Activated B cell treated with CpG ODN at 0.5 μM for 24 hours (primary cell): ENCODE data around the gene LBHD2. TPM values are rescaled to one million over a fixed set of nuclear protein-coding genes. Genes with fewer than 3 reads are reported as not detected.

ENCODE experiments used
- ATAC-seq: fragments of 200-7000 bp; cut with Tn5 transposase; one replicate; pipeline ENCODE4 v1.10.0; 2021; ENCODE audit warnings: low read depth, mild to moderate bottlenecking, moderate library complexity
- CTCF ChIA-PET: fragments of 350-600 bp; sonication (Branson Sonifier 250); formaldehyde crosslinking; loops from one replicate; lab custom pipeline; 2021; ENCODE audit warnings: antibody characterized with exemption; lab: Charles Lee
- POLR2A ChIA-PET: fragments of 350-600 bp; sonication (Branson Sonifier 250); formaldehyde crosslinking; loops from one replicate; lab custom pipeline; 2021; ENCODE audit warnings: antibody characterized with exemption; lab: Charles Lee
- DNase-seq: peaks from one replicate; pipeline ENCODE4 v3.0.0; 2022
- H3K27ac Mint-ChIP-seq: one replicate; pipeline ENCODE4 v1.8.0; 2020; ENCODE audit warnings: mixed read lengths
- H3K27me3 Mint-ChIP-seq: one replicate; pipeline ENCODE4 v1.8.0; 2021; ENCODE audit warnings: mixed read lengths
- H3K36me3 Mint-ChIP-seq: one replicate; pipeline ENCODE4 v1.8.0; 2021; ENCODE audit warnings: low read depth, mixed read lengths
- H3K4me1 Mint-ChIP-seq: one replicate; pipeline ENCODE4 v1.8.0; 2021; ENCODE audit warnings: mixed read lengths
- H3K4me3 Mint-ChIP-seq: one replicate; pipeline ENCODE4 v1.8.0; 2020; ENCODE audit warnings: mild to moderate bottlenecking, mixed read lengths
- H3K9me3 Mint-ChIP-seq: one replicate; pipeline ENCODE4 v1.8.0; 2020; ENCODE audit warnings: mixed read lengths
- CTCF ChIP-seq: fragments of 200-600 bp; IDR thresholded peaks from one replicate; pipeline ENCODE4 v1.8.0; 2022; ENCODE audit warnings: antibody characterized with exemption, mild to moderate bottlenecking
- intact Hi-C: fragments of 100-400 bp; cut with micrococcal nuclease; formaldehyde crosslinking; loops from one replicate; pipeline ENCODE4 v1.15.1; 2024
- total RNA-seq: library from RNA; stranded (reverse); gene quantifications from 2 replicates; pipeline ENCODE4 v1.2.3, GENCODE V29; 2022

Gene LBHD2
- total RNA-seq, 1 donor from 2014 or later = not detected

DNA sequence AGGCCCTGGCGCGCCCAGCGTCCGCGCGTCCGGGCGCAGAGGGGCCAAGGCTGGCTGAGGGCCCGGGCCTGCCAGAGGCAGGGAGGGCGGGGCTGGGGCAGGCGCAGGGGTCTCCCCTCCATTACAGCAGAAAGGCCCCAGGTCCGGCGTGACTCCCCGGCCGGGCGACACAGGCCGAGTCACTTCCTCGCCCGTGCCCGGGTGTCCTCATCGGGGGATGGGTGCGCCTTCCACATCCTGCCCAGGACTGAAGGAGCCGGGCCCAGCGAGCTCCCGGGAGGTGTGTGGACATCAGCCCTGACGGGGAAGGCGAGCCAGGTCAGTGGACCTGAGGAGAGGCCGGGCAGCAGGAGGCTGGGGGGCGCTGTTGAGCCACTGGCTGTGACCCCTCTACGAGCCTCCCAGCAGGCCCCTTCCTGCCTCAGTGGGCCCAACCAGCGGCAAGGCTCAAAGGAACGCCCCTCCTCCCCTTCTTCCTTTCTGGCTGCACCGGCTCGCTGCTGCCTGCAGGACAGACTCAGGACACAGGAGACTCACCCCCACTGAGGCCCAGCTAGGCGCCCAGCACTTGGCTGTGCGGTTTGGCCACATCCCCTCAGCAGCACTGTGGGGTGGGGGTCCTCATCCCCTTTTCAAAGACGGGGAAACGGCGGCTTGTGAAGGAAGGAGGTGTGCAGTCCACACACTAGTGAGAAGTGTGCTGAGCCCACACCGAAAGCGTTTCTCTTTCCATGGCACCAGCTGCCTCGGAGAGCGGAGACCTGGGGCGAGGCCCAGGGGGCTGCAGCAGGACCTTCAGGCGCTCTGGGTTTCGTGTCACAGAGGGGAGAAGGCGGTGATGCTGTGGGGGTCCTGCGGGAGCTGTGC, 39.9 kb downstream of the LBHD2 start:
- no peak for DNase-seq

DNA sequence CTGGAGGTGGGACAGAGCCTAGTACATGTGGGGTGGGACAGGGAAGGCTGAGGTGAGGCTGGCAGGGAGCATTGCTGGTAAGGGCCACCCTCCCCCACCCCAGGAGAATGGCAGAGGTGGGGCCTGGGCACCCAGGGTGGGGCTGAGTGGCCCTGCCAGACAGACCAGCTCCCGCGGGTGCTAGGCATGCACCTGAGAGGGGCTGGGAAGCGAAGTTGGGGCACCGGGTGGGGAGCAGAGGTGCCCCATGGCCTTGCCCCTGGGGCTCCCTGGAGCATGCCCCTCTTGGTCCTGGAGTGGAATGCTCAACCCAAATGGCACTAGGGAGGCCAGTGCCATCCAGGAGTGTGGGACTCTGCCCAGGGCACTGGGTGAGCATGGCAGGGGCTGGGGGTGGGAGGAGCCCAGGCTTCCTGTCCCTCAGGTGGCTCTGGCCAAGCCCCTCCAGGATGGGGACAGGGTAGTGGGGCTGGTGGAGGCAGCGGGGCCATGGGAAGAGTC, 40.5 kb downstream of the LBHD2 start:
- H3K9me3 Mint-ChIP-seq = no peaks in the 10 kb centered on the region
- DNase-seq (no peak), ATAC-seq (no peak)
- no peak for TF ChIP-seq CTCF
- POLR2A ChIA-PET = no interaction called here
- CTCF ChIA-PET = no interaction called here
- H3K27me3 Mint-ChIP-seq = peaks cover 24% of the 10 kb centered on the region
- peaks cover 14% of the 10 kb centered on the region for H3K4me1 Mint-ChIP-seq
- intact Hi-C loops = no loop called here
- no peak overlapping the region for H3K27ac Mint-ChIP-seq
- H3K36me3 Mint-ChIP-seq = no peaks in the 10 kb centered on the region
- H3K4me3 Mint-ChIP-seq = no peak overlapping the region

More for the DNA sequence above, 39.9 kb downstream of the LBHD2 start:
- H3K27me3 Mint-ChIP-seq = peaks cover 24% of the 10 kb centered on the region
- POLR2A ChIA-PET = interaction anchor here (0.6 kb wide), 1 partner anchor 119 kb away, joined by 3 read pairs; no protein-coding TSS in a partner anchor
- TF ChIP-seq CTCF = no peak
- CTCF ChIA-PET = no interaction called here
- intact Hi-C loops = loop anchor here (2.0 kb wide), 1 partner anchor 19 kb away; no protein-coding TSS in a partner anchor
- H3K4me1 Mint-ChIP-seq = peaks cover 14% of the 10 kb centered on the region
- H3K27ac Mint-ChIP-seq = no peak overlapping the region
- H3K4me3 Mint-ChIP-seq = peak overlapping the region; percentile 38
- ATAC-seq = no peak
- no peaks in the 10 kb centered on the region for H3K36me3 Mint-ChIP-seq
- H3K9me3 Mint-ChIP-seq = no peaks in the 10 kb centered on the region

DNA sequence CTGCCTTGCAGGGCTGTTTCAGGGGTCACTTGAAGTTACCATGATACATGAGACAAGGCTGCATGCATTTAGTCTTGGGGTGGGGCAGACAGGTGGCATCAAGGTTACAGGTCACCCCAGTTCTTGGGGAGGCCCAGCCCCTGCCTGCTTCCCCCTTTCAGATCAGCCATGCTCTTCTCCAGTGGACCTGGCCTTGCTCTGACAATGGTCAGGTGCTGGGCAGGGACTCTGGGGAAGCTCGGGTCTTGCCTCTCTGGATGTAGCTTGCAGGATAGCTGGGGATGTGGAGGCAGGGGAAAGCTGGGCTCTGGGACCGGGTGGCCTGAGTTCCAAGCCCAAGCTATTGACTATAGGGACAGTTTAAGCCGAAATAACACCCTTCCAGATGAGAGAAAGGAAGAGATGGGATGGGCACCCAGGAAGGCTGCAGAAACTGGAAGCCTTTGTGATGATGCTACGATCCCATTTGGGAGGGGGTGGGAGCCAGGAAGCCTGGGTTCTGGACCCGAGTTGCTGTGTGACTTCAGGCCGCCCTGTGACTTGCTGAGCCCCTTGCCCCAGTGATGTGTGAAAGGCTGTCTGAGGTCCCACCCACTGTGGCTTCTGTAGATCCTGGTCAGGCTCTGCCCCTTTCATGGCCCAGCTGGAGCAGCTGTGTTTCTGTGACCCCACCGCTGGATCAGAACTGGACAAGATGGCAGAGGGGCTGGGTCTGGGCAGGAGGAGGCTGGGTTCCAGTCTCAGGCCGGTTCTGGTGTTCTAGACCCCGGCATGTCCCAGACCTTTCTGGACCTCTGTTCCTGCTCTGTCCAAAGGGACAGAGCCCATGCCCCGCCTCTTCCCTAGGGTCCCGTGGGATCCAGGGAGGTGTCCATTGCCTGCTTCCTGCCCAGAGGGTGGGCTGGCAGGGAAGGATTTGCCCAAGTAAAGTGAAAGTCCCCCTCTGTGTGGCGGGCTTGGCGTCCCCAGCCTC, 41.4 kb downstream of the LBHD2 start:
- intact Hi-C loops = no loop called here
- Mint-ChIP-seq H3K4me1 (peaks cover 14% of the 10 kb centered on the region), H3K27ac (no peak overlapping the region), H3K4me3 (no peak overlapping the region), H3K36me3 (no peaks in the 10 kb centered on the region), H3K27me3 (peaks cover 25% of the 10 kb centered on the region), H3K9me3 (no peaks in the 10 kb centered on the region)
- no peak for ATAC-seq
- DNase-seq = no peak
- ChIA-PET POLR2A (no interaction called here), CTCF (no interaction called here)
- no peak for TF ChIP-seq CTCF

DNA sequence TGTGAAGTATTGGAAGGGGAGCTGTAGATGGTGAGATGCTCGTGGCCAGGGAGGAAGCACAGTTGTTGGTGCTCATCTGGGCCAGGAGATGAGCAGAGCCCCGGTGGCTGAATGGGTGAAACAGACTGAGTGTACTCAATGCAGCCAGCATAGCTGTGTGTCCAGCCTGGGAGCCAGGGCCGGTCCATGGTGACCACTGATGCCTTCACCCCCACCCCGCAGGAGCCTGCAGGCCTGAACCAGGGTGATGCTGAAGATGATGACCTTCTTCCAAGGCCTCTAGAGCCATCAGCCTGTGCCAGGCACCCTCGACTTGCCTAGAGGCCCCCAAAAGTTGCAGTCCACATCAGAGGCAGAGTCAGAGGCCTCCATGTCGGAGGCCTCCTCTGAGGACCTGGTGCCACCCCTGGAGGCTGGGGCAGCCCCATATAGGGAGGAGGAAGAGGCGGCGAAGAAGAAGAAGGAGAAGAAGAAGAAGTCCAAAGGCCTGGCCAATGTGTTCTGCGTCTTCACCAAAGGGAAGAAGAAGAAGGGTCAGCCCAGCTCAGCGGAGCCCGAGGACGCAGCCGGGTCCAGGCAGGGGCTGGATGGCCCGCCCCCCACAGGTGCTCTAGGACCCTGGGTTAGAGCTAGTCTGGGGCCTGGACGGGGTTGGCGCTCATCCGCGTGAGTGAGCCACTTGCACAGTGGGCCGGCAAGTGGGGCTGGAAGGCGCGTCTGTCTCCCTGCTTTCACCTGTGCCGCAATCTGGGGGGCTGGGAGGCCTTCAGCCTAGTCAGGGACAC, 42.3 kb downstream of the LBHD2 start:
- Mint-ChIP-seq H3K4me3 (no peak overlapping the region), H3K36me3 (no peaks in the 10 kb centered on the region), H3K27me3 (peaks cover 21% of the 10 kb centered on the region), H3K4me1 (peaks cover 14% of the 10 kb centered on the region), H3K27ac (no peak overlapping the region), H3K9me3 (no peaks in the 10 kb centered on the region)
- CTCF ChIA-PET = no interaction called here
- ATAC-seq (no peak), DNase-seq (no peak)
- no peak for TF ChIP-seq CTCF
- POLR2A ChIA-PET = no interaction called here
- intact Hi-C loops = no loop called here
